Gastroesophageal sphincter (tissue), 4 donors: ENCODE data around the gene PTPRN2. TPM values are rescaled to one million over a fixed set of nuclear protein-coding genes. Genes with fewer than 3 reads are reported as not detected.

Source experiments
- ATAC-seq: fragments of 150-250 bp; one replicate; pipeline ENCODE4 v1.9.1; 2016; ENCODE audit warnings: mild to moderate bottlenecking, moderate library complexity
- H3K27ac ChIP-seq, 4 donors: fragments of 200-600 bp; sonication (generic) in 3 of 4; 1 replicate in 3 of 4; 2 replicates in 1 of 4; pipeline ENCODE4 v1.5.1; 2016 to 2019
- H3K27me3 ChIP-seq: fragments of 200-600 bp; sonication (generic); one replicate; pipeline ENCODE4 v1.5.1; 2019
- H3K36me3 ChIP-seq, 2 donors: fragments of 200-600 bp; sonication (generic); one replicate each; pipeline ENCODE4 v1.5.1; 2019; ENCODE audit warnings: control low read depth in 1 of 2
- H3K4me1 ChIP-seq, 3 donors: fragments of 200-600 bp; sonication (generic); 1 replicate in 2 of 3; 2 replicates in 1 of 3; pipeline ENCODE4 v1.5.1; 2016 to 2019; ENCODE audit warnings: control low read depth in 2 of 3
- H3K4me3 ChIP-seq, 2 donors: fragments of 200-600 bp; sonication (generic); one replicate each; pipeline ENCODE4 v1.5.1; 2019; ENCODE audit warnings: mild to moderate bottlenecking in 1 of 2, moderate library complexity in 1 of 2
- H3K9me3 ChIP-seq, 3 donors: fragments of 200-600 bp; sonication (generic); one replicate each; pipeline ENCODE4 v1.5.1; 2017 to 2019; ENCODE audit warnings: control low read depth in 2 of 3
- EP300 ChIP-seq: sonication (generic); formaldehyde crosslinking; IDR thresholded peaks from one replicate; pipeline ENCODE4 v1.6.1; 2017; ENCODE audit warnings: antibody characterized with exemption, mild to moderate bottlenecking
- POLR2A ChIP-seq, 2 donors: fragments of 450-650 bp; IDR thresholded peaks; one replicate each; pipeline ENCODE4 v1.6.1; 2017; ENCODE audit warnings: antibody characterized with exemption in 2 of 2, mild to moderate bottlenecking in 2 of 2, moderate library complexity in 1 of 2
- POLR2AphosphoS5 ChIP-seq: sonication (generic); formaldehyde crosslinking; IDR thresholded peaks from one replicate; pipeline ENCODE4 v1.6.1; 2017; ENCODE audit warnings: antibody characterized with exemption
- WGBS, 2 donors: methylation state at CpG; one replicate each; pipeline ENCODE4 v1.1.5; 2018; ENCODE audit warnings: low coverage in 1 of 2; 5-methylcytosine and 5-hydroxymethylcytosine counted together
- total RNA-seq, 4 donors: library from RNA; depleted of rRNA; stranded (reverse); fragments of >200 nt; gene quantifications; one replicate each; pipeline ENCODE4 v1.1.0, GENCODE V29; 2016
- TF ChIP-seq, protein P1 (sequence below), 4 experiments: fragments of 200-600 bp in 2 of 4; fragments of 450-650 bp in 2 of 4; sonication (generic) in 1 of 4; IDR thresholded peaks; one replicate each; pipeline ENCODE4 v1.5.1; 2017 to 2019; ENCODE audit warnings: antibody characterized with exemption in 4 of 4, mild to moderate bottlenecking in 2 of 4, moderate library complexity in 2 of 4

The PTPRN2 gene
- total RNA-seq, 4 donors from 2014 or later: 1.7 to 4.7 (median 3.3) TPM

DNA sequence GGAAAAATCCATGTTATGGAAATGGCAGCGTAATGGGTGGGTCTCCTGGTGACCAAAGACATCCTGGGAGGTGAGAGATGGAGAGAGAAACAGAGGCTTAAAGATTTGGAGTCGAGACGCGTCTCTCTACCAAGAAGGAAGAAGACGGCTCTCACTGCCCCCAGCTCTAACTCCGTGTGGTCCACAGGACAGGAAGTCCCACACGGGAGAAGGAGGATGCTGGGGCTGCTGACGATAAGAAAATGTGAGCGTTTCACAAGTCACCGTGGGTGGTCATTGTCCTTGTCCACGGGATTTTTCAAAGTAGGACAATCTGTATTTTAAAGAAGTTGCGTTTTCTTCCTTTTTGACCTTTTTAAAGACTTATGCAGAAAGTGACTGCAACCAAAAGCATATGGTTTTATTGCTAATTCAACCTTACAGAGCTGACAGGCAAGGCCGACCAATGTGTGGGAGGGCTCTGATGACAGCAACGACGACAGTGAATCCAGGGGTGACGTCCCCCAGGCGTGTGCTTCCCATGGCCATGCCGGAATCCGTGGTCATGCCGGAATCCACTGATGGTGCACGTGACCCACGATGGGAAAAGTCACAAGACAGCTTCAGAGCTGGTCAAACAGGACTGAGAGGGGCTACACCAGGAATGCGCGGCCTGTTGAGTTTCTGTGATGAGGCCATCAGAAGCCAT, 341.2 kb downstream of the PTPRN2 start:
- H3K27me3 ChIP-seq: peaks cover 9% of the 10 kb centered on the region
- H3K27ac ChIP-seq: no peak overlapping the region
- H3K4me3 ChIP-seq: no peak overlapping the region
- ATAC-seq: no peak
- no peaks in the 10 kb centered on the region for H3K36me3 ChIP-seq
- 80 to 91% methylated on average over 13 of the region's 24 CpGs for WGBS, 2 donors
- TF ChIP-seq EP300 (no peak), POLR2AphosphoS5 (no peak), POLR2A (IDR thresholded peaks at IDR 0.05) (no peak)
- TF ChIP-seq, protein P1, sequence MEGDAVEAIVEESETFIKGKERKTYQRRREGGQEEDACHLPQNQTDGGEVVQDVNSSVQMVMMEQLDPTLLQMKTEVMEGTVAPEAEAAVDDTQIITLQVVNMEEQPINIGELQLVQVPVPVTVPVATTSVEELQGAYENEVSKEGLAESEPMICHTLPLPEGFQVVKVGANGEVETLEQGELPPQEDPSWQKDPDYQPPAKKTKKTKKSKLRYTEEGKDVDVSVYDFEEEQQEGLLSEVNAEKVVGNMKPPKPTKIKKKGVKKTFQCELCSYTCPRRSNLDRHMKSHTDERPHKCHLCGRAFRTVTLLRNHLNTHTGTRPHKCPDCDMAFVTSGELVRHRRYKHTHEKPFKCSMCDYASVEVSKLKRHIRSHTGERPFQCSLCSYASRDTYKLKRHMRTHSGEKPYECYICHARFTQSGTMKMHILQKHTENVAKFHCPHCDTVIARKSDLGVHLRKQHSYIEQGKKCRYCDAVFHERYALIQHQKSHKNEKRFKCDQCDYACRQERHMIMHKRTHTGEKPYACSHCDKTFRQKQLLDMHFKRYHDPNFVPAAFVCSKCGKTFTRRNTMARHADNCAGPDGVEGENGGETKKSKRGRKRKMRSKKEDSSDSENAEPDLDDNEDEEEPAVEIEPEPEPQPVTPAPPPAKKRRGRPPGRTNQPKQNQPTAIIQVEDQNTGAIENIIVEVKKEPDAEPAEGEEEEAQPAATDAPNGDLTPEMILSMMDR (IDR thresholded peaks at IDR 0.05): no peak
- no peaks in the 10 kb centered on the region for H3K4me1 ChIP-seq
- H3K9me3 ChIP-seq: no peaks in the 10 kb centered on the region

DNA sequence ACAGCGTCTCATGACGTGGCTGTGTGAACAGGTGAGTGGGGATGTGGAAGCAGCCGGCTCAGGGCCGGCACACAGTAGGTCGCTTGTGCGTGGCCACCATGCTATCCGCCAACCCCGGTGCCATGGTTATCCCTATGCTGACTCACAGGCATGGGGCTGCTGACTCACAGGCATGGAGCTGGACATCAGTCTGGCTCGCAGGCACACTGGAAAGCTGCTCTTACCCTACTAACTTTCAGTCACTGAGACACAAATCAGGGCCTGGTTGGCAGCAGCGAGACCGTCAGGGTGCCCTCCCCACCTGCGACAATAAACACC, 341.9 kb downstream of the PTPRN2 start:
- ATAC-seq: no peak
- no peak overlapping the region for H3K4me3 ChIP-seq
- no peaks in the 10 kb centered on the region for H3K36me3 ChIP-seq
- H3K4me1 ChIP-seq: no peaks in the 10 kb centered on the region
- 95 to 98% methylated on average over 3 to 11 of the region's 12 CpGs for WGBS, 2 donors
- H3K27ac ChIP-seq: no peak overlapping the region
- peaks cover 8% of the 10 kb centered on the region for H3K27me3 ChIP-seq
- TF ChIP-seq, protein P1 (IDR thresholded peaks at IDR 0.05): no peak
- TF ChIP-seq POLR2A (IDR thresholded peaks at IDR 0.05) (no peak), POLR2AphosphoS5 (no peak), EP300 (no peak)
- no peaks in the 10 kb centered on the region for H3K9me3 ChIP-seq

DNA sequence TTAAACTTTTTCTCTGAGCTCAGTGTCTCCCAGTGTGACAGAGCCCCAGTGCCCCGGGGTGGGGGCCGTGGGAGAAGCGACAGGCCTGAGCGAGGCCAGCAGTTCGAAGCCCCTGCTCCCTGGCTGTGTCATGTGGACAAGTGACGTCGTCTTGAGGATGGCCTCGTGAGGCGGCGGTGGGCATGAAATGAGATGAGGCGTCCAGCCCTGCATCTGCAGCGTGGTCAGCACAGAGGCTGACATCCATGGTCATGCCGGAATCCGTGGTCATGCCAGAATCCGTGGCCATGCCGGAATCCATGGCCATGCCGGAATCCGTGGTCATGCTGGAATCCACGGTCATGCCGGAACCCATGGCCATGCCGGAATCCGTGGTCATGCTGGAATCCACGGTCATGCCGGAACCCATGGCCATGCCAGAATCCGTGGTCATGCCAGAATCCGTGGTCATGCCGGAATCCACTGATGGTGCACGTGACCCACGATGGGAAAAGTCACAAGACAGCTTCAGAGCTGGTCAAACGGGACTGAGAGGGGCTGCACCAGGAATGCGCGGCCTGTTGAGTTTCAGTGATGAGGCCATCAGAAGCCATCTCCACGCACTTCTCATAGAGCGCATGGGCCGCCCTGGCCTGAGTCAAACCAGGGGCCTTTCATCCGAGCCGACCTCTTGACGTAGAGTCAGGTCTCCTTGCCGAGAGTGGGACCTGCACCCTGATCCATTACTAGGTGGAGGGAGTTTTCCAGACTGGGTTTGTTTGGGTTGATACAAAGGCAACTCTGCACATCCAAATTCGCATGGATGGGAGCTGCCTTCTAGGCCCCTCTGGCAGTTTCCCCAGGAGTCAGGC, 342.5 kb downstream of the PTPRN2 start:
- TF ChIP-seq POLR2AphosphoS5: no peak
- TF ChIP-seq, protein P1 (IDR thresholded peaks at IDR 0.05): no peak
- no peak for TF ChIP-seq EP300
- TF ChIP-seq POLR2A (IDR thresholded peaks at IDR 0.05): no peak
- Histone ChIP-seq H3K36me3 (no peaks in the 10 kb centered on the region), H3K27ac (no peak overlapping the region), H3K9me3 (no peaks in the 10 kb centered on the region), H3K27me3 (peaks cover 8% of the 10 kb centered on the region), H3K4me1 (no peaks in the 10 kb centered on the region), H3K4me3 (no peak overlapping the region)
- ATAC-seq: no peak
- 94 to 96% methylated on average over 3 to 9 of the region's 40 CpGs for WGBS, 2 donors

DNA sequence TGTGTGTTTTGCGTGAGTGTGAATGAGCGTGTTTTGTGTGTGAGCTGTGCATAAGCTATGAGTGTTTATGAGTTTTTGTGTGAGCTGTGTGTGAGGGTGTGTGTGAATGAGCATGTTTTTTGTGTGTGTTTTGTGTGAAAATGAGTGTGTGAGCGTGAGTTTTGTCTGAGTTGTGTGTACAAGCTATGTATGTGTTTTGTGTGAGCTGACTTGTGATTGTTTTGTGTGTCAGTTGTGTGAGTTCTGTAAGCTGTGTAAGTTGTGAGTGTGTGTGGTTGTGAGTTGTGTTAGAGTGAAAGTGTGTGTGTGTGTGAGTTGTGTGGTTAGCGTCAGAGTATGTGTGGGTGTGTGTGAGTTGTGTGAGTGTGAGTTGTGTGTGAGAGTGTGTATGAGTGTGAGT, 343.2 kb downstream of the PTPRN2 start:
- Histone ChIP-seq H3K4me1 (no peaks in the 10 kb centered on the region), H3K27ac (no peak overlapping the region), H3K4me3 (no peak overlapping the region), H3K9me3 (no peaks in the 10 kb centered on the region), H3K27me3 (peaks cover 8% of the 10 kb centered on the region), H3K36me3 (no peaks in the 10 kb centered on the region)
- TF ChIP-seq, protein P1 (IDR thresholded peaks at IDR 0.05): no peak
- TF ChIP-seq EP300 (no peak), POLR2AphosphoS5 (no peak), POLR2A (IDR thresholded peaks at IDR 0.05) (no peak)
- ATAC-seq: no peak
- 82 to 97% methylated on average over 4 of the region's 4 CpGs for WGBS, 2 donors
